ENCODE measurements around the gene ADAMTS4. TPM values are rescaled to one million over a fixed set of nuclear protein-coding genes. Genes with fewer than 3 reads are reported as not detected.

Gene ADAMTS4
- total and polyA plus RNA-seq, 7 donors, result 0.23 to 78.2 (median 6.4) TPM

DNA sequence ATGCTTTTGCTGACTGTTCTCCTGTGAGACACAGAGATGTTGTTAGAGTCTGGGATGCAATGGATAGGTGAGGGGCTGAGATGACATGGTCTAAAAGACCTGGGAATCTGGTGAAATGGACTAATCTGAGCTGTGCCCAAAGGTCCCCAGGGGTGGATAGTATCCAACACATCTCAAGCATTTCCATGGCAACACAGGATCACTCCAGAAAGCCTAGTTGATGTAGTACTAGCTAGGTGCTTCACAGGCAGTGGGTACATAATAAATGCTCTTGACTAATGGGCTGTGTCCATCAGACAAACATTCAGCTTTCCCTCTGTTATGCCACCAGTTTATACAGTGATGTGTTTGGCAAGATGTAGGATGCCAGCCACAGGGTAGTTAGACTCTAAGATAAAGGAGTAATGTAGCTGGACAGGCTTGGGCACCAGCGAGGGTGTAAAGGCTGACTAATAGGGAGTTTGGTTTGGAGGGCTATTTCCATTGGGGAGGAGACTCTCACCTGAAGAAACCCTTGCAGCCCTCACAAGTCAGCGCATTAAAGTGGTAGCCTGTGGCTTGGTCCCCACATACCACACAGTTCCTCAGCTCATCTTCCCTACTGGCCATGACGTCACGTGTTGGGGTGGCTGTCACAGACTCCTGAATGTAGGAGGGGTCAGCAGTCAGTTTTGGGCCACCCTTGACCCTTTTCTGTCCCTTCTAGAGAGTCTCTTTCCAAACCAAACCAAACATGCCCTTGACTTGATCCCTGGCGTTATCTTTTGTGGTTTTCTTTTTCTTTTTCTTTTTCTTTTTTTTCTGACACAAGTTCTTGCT, 37.3 kb upstream of the ADAMTS4 start:
- Histone ChIP-seq H3K4me3 (no peak overlapping the region), H3K27ac (no peak overlapping the region), H3K4me1 (no peaks in the 10 kb centered on the region), H3K36me3 (peaks cover 0 to 2% (median 0%) of the 10 kb centered on the region in 4 donors), H3K27me3 (no peaks in the 10 kb centered on the region), H3K9me3 (no peaks in the 10 kb centered on the region)
- DNase-seq, result no peak
- 83% methylated on average over 5 of the region's 5 CpGs for WGBS, 2 donors
- no peak for TF ChIP-seq EP300 (IDR thresholded peaks at IDR 0.05)
- TF ChIP-seq, protein P1, sequence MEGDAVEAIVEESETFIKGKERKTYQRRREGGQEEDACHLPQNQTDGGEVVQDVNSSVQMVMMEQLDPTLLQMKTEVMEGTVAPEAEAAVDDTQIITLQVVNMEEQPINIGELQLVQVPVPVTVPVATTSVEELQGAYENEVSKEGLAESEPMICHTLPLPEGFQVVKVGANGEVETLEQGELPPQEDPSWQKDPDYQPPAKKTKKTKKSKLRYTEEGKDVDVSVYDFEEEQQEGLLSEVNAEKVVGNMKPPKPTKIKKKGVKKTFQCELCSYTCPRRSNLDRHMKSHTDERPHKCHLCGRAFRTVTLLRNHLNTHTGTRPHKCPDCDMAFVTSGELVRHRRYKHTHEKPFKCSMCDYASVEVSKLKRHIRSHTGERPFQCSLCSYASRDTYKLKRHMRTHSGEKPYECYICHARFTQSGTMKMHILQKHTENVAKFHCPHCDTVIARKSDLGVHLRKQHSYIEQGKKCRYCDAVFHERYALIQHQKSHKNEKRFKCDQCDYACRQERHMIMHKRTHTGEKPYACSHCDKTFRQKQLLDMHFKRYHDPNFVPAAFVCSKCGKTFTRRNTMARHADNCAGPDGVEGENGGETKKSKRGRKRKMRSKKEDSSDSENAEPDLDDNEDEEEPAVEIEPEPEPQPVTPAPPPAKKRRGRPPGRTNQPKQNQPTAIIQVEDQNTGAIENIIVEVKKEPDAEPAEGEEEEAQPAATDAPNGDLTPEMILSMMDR (IDR thresholded peaks at IDR 0.05), result no peak
- TF ChIP-seq POLR2AphosphoS5 (IDR thresholded peaks at IDR 0.05), result no peak
- no peak for TF ChIP-seq POLR2A (IDR thresholded peaks at IDR 0.05)
- intact Hi-C loops (cut with DNase I), result no loop called here

DNA sequence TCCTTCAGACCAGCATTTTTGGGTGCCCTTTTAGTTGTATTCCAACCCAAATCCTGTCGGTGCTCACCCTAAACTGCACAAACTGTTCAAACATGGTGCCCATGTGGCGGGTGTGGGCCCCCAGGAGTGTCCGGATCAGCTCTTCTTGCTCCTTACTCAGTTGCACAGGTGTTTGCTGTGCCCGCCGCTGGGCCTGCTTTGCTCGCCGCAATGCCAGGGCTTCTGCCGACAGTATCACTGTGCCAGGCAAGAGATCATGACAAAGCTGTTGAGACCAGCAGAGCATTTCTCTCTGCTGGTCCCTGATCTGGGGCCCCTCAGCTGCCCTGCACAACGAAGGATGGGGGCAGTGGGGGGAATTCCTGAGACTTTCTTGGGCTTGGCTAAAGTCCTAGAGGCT, 34.2 kb upstream of the ADAMTS4 start:
- H3K36me3 ChIP-seq, result peaks cover 7 to 31% (median 21%) of the 10 kb centered on the region in 4 donors
- intact Hi-C loops (cut with DNase I), result no loop called here
- H3K4me3 ChIP-seq, result no peak overlapping the region
- H3K27ac ChIP-seq, result no peak overlapping the region
- DNase-seq, result no peak
- WGBS, 2 donors, result 86 to 87% methylated on average over 9 of the region's 9 CpGs
- no peaks in the 10 kb centered on the region for H3K27me3 ChIP-seq
- H3K4me1 ChIP-seq, result peaks cover 0 to 2% (median under 1%) of the 10 kb centered on the region in 4 donors
- TF ChIP-seq POLR2A (IDR thresholded peaks at IDR 0.05), result no peak
- no peak for TF ChIP-seq POLR2AphosphoS5 (IDR thresholded peaks at IDR 0.05)
- TF ChIP-seq EP300 (IDR thresholded peaks at IDR 0.05), result no peak
- TF ChIP-seq, protein P1 (IDR thresholded peaks at IDR 0.05), result no peak
- H3K9me3 ChIP-seq, result no peaks in the 10 kb centered on the region

DNA sequence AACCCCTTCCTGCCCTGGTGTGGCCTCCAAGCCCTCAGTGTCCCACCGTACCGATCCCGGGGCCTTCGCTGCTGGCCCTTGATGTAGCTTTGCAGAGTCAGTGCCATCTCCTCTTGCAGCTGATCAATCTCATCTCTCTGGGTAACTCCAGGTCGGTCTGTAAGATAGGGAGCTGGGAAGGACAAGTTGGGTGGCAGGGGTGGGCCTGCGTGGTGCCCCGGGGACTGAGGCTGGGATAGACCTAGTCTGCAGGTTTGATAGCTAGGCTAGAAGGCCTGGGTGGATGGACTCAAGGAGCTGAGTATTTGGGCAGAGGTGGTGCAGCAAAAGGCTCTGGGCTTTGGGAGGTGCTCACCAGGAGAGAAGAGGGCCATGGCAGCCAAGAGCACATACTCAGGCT, 31.9 kb upstream of the ADAMTS4 start:
- no peaks in the 10 kb centered on the region for H3K9me3 ChIP-seq
- peaks cover 0 to 24% (median 20%) of the 10 kb centered on the region in 4 donors for H3K4me1 ChIP-seq
- H3K4me3 ChIP-seq, result no peak overlapping the region
- intact Hi-C loops (cut with DNase I), result no loop called here
- DNase-seq, result no peak
- no peak for TF ChIP-seq POLR2AphosphoS5 (IDR thresholded peaks at IDR 0.05)
- TF ChIP-seq EP300 (IDR thresholded peaks at IDR 0.05), result no peak
- no peak for TF ChIP-seq POLR2A (IDR thresholded peaks at IDR 0.05)
- TF ChIP-seq, protein P1 (IDR thresholded peaks at IDR 0.05), result no peak
- H3K27me3 ChIP-seq, result no peaks in the 10 kb centered on the region
- no peak overlapping the region for H3K27ac ChIP-seq
- WGBS, 2 donors, result 96 to 97% methylated on average over 7 of the region's 7 CpGs
- H3K36me3 ChIP-seq, result peaks cover 7 to 34% (median 23%) of the 10 kb centered on the region in 4 donors

DNA sequence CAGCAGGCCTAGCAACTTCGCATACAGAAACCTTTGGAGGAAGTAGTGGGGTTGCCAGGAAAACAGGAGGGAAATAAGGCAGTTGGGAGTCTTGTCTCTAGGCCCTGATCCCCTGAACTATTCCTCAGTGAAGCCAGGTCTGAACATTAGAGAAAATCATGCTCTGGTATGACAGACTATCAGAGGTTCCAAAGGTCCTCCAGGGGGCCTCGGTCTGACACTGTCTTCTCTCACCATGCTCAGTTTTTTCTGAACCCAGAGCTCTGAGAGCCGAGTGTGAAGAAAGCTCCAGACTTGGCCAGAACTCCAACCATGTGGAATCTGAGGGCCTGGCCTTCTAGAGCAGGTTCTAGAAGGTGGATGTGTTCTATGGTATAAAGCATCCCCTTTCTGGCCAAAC, 31.0 kb upstream of the ADAMTS4 start:
- no peak for TF ChIP-seq POLR2AphosphoS5 (IDR thresholded peaks at IDR 0.05)
- TF ChIP-seq, protein P1 (IDR thresholded peaks at IDR 0.05), result no peak
- Histone ChIP-seq H3K27me3 (no peaks in the 10 kb centered on the region), H3K36me3 (peaks cover 7 to 34% (median 23%) of the 10 kb centered on the region in 4 donors), H3K4me1 (peaks cover 0 to 30% (median 25%) of the 10 kb centered on the region in 4 donors), H3K27ac (no peak overlapping the region), H3K9me3 (no peaks in the 10 kb centered on the region), H3K4me3 (no peak overlapping the region)
- intact Hi-C loops (cut with DNase I), result loop anchor here (5.0 kb wide), 1 partner anchor 77 kb away; the partner anchor contains the start of gene MPZ
- DNase-seq, result no peak
- WGBS, 2 donors, result 70 to 76% methylated on average over 3 of the region's 3 CpGs

Data from sigmoid colon (tissue), 7 donors.